Activated CD4-positive, alpha-beta T cell treated with anti-CD3 and anti-CD28 coated beads, Interleukin-2, amount 50 U/mL, for 4 hours (primary cell): ENCODE measurements around the gene QSOX2.
A peak's percentile ranks its signal among the peaks of the same experiment; 100 is the strongest.
"Not testable (repeated sequence)": the region's sequence is repeated elsewhere in the genome, so short reads cannot be mapped to it uniquely, and the experiment has no call there.

Experiments used
- DNase-seq, 2 experiments: peaks; one replicate each; pipeline ENCODE4 v3.0.0-alpha.2; 2020

Gene QSOX2

DNA sequence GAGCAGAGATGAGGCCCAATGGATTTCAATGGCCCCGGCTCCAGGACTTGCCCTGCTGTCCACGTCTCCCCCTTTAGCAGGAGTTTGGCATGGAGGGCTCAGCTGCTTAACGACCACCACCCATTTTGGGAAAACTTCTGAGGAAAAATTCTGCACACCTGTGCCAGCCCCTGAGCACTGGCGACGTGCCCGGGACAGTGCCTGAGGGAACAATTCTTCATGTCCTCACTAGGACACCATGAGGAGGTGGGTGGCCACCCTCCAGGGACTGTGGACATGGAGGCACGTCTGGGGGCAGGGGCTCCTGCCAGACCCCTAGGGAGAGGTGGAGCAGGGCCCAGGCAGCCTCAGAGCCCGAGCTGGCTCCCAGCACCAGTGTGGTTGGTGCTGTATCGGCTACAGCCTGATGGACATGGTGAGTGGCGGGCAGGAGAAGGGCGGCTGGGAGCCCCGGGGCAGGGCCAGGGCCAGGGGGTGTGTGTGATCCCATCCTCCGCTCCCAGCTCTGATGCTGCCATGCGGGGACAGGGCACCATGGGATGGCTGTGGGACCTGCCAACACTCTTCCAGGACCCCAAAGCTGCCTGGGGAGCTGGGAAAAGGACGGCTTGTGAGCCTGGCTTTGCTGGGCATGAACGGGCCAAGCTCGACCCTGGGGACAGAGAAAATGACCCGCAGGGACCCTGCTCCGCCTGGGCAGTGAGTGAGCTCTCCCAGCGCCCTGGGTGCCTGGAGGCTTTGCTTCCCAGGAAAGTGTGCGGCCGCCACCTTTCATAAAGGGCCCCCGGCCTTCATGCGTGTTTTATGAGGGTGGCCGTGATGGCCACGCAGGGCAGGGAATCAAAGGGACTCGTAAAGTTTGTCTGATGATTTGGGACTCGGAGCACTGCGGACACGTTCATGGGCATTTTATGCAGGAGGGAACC lies 3.6 kb upstream of the QSOX2 start:
- DNase-seq = no peak

DNA sequence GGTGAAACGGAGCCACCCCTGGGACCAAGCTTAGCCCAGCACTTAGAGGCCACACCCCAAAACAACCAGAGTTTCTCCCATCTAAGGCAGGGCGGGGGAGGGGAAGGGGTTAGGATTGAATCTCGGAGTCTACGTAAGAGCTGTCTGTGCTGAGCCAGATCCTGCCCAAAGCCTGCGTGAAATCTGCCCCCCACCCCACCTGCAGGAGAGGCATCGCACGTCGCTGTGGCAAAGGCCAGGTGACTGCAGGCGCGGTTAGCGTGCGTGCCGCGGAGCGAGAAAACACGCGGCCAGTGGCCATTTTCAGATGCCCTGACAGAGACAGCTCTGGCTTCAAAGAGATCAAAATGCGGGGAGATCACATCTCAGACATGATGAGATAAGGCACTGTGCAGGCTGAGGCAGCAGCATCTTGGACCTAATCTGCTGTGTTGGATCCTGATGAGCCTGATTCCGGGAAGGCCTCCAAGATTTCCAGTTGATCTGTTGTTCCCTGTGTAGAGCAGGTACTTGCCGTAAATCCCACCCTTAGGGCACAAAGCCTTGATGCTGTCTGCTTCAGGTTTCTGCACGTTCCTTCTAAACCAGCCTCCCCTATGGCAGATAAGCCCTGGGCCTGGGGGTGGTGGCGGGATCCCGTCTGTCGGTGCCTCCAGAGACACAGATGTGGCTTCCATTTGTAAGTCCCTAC lies 2.5 kb upstream of the QSOX2 start:
- DNase-seq = no peak

DNA sequence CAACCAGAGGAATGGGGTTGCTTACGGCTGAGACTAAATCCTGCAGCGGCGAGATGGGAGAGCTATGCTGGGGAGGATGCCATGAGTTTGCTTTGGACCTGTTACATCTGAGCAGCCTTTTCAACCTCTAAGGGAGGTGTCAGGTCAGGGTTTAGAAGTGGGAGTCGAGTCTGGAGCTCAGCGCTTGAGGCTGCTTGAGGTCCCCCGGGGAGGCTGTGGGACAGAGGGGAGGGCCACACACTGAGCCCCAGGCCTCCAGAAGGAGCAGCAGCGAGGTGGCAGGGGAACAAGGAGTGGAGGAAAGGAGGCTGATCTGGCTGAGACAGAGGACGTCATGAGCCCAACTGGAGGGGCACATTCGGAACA lies 1.9 kb upstream of the QSOX2 start:
- no peak for DNase-seq

DNA sequence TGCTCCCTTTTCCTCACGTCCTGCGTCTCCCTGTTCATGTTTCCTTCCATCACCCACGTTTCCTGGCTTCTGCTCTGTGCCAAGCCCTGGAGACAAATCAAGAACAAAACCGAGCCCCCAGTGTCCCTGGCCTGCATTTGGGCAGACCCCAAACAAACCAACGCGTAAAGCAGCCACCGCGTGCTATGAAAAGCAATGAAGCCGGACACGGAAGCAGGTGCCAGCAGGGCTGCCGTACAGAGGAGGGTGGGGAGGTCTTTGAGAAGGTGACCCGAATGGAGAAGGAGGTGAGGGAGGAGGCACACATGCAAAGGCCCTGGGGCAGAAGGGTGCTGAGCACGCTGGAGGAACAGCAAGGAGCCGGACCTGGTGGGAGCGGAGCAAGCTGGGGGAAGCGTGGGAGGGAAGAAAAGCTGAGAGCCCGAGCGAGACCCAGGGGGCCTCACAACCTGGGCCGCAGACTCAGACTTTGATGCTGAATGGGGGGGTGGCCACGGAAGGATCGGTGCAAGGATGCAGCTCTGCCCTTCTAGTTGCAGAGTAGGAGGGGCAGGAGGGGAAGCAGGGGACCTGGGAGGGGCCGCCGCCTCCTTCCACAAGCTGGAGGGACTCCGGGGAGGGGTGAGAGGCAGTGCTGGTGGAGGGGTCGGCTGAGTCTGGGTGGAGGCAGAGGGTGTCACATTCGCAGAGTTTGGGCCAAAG lies 1.4 kb upstream of the QSOX2 start:
- DNase-seq = no peak

DNA sequence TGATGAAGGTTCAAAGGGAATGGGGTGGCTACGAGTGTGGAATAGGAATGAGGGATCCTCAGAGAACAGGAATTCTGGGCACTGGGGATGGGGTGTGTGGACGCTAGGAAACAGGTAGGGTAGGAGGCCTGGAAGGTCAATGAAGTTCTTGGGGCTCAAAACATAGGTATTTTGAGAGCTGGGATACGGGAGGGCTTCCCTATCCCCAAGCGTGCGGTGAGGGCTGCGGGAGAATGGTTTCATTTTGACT lies 718 bp downstream of the QSOX2 start:
- DNase-seq = no peak

DNA sequence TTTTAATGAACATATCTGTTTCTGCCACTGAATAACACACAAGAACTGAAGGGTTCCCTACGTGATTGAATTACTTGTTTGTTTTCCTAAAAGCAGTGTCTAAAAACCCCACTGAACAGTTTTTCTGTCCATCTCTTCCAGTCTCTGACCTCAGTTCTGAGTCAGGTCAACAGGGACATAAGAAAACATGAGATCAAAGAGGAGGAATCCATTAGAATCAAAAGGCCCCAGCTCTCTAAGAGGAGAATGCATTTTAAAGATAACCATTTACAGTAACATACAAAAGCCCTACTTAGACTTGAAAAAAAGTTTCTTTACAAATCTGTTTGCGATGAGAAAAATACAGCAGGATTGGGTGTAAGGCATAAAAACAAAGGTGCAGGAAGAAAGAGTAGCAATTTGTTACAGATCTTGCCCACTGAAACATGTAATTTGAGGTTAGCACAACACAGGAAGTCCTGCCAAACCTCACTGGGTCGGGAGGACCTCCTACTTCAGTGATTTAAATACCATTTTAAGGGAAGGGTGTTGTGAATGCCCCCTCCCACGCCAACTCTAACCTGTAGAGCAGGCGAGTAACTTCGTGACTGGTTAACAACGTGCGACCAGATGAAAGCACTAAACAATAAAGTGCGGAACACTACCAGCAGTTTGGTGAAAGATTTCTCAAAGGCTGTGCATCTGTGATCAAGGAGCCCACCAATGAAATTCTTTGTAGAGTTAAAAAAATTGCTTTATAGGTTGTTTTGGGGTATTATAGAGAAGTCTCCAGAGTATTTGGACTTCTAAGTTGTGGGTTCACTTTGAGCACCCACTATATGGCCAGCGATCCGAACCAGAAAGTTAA lies 1.3 kb downstream of the QSOX2 start:
- DNase-seq = peak; percentile 60 to 72

DNA sequence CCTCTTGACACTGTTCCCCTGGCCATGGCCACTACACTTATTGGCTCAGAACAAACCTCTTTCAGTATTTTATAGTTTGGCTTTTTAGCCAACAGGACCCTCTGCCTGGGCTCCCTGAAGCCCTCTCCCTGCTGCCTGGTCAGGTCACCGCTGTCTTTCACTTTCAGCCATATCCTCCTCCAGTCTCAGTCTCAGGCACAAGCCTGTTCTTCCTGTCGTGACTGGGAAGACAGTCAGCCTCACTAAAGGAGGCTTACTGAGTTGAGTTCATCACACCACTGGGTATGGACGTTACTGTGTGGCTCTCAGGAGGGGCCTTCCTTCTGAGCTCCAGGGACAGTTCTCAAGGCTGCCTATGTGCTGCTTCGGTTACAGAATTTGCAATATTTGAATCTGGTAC lies 2.0 kb downstream of the QSOX2 start:
- no peak for DNase-seq

DNA sequence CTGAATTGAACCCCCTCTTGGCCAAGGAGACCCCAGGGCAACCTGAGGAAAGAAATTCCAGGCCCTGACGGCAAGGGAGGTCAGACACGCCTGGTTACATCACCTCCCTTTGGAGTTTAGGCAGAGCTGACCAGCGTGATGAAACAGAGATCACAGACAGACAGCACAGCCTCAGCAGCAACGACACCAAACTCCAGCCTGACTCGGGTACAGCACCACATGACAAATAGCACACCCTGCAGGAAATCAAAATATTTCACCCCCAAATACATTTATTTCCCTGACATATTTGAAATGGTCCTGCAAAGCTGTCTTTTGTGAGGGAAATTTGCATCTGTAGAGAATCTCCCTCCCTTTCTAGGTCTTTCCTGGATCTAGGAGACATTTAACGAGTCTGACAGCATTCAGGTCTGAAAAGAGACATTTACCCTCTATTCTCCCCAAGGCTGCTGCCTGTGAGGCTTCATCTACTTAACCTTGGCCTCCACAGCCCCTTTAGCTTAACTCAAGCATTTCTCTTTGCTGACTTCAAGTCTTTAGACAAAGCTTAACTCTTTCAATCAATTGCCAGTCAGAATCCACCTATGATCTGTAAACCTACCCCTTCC lies 2.6 kb downstream of the QSOX2 start:
- DNase-seq = no peak

DNA sequence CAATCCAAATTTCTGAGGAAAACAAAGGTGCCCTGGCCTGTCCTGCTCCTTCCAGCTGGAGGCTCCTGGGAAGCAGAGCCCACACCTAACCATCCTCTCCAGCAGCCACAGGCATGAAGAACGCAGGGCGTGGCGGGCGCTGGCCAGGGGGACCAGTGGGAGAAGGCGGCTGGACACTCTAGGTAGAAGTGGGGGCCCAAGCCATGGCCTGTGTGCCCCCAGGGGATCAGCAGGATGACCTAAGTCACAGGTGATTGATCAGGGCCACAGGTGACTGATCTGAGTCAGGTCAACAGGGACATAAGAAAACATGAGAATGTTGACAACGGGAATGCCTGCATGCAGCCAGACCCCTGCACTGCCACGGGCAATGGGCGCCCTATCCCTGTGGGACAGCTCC lies 3.4 kb downstream of the QSOX2 start:
- no peak for DNase-seq

DNA sequence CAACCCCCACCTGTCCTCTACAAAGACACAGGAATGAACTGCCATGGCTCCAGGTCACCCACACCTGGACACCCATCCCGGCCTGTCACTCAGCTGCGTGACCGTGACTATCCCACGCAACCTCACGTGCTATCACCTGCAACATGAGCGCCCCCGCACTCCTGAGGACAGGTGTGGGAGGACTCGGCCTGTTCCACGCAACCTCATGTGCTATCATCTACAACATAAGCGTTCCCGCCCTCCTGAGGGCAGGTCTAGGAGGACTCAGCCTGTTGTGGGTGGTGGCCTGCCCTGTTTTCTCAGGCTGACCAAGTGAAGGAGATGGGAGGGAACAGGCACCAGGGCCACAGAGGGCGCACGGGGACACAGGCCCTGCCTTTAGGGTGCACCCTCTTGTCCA lies 4.1 kb downstream of the QSOX2 start:
- no peak for DNase-seq

DNA sequence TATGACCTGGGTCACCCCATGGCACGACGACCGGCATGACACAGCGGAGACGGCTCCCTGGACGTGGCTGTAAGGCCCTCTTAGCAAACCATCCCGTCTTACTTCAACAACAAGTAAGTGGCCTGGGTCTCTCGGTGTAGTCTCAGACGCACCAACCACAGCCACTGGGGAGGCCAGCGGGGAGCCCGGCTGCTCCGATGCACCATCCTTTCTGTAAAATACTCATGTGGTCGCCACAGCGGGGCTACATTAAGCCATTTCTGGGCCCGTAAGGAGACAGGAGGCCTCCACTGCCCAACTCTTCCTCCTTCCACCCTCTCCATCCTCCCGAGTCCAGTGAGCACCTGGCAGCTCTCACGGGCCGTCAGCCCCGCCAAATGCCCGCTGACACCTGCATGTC lies 4.7 kb downstream of the QSOX2 start:
- DNase-seq = no peak

DNA sequence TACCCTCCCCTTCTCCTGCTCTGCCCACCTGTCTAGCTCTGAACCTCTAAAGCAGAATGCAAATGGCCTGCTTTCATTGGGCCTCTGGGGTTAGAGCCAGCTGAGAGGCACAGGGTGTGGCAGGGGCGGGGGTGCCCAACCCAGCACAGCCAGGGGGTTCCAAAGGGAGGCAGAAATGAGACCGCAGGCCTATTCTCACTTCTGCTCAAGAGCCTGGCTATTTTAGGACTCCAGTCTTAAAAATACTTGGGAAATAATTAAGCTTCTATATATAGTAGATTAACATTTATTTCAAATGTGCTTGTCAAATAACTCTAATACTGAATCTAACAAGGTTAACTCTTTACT lies 5.7 kb downstream of the QSOX2 start:
- DNase-seq = no peak

DNA sequence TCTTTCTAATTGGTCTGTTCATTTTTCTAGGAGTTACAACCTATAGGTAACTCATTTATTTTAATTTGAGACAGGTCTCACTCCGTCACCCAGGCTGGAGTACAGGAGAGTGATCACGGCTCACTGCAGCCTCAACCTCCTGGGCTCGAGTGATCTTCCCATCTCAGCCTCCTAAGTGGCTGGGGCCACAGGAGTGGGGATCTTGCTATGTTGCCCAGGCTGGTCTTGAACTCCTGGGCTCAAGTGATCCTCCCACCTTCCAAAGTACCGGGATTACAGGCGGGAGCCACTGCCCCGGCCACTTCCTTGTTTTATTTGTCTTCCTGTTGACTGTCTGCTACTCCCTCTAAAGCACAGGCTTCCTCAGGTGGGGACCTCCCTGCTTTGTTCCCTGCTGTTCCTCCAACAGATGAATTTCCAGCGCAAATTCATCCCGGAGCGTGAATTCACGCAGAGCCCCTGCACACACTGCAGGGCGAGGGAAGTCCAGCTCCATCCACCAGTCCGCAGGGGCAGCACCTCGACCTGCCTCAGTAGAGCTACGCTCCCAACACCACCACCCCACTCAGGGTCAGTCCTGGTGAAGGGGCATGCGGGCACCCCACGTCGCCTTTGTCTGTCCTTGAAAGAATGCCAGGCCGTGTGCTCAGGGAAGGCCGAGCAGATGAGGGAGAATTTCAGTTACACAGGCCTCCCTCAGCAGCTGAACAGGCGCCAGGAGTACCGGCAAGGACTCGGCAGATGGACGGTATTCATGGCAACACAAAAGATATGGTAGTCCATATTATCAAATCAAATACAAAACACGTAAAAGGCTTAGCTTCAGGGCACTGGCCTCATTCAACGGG lies 6.3 kb downstream of the QSOX2 start:
- DNase-seq = no peak

DNA sequence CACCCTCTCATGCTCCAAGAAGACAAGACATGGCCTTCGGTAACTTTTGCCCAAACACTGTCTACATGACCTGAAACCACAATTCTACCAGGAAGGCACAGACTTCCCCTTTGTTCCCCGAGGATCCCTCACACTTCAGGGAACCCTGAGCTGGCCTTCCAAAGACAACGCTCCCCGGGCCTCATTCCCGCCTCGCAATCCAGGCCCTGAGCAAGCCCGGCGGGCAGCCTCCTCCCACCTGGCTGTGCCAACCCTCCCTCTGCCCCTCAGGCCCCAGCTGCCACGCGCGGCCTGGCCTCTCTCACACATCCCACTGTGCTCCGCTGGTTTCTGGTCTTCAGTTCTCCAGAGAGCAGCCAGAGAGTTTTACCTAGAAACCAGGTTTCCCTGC lies 7.3 kb downstream of the QSOX2 start:
- DNase-seq = no peak

DNA sequence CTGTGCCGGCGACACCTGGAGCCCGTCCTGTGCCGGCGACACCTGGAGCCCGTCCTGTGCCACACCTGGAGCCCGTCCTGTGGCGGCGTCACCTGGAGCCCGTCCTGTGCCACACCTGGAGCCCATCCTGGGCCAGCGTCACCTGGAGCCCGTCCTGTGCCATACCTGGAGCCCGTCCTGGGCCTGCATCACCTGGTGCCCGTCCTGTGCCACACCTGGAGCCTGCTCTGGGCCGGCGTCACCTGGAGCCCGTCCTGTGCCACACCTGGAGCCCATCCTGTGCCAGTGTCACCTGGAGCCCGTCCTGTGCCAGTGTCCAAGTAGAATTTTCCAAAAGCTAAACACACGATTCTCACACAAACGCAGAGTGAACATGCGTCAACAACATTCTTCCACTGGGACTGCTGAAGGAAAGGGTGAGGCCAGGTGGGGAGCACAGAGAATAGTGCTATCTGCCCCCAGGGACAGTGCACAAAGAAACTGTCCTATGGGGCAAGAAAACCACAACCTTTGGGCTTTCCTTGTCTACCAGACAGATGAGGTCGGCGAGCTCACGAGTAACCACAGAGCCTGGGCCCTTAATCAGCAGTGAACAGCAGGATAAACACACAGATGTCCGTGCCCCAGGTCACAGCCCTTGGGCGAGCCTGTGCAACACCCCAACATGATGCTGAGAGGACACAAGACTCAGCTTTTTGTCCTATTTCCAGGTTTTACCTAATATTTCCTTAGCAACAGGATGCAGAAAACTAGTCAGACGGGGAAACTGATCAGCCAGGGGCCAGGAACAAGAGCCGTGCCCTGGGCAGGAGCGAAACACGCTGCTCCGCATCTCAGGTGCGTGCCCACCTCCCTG lies 7.9 kb downstream of the QSOX2 start:
- no peak for DNase-seq

DNA sequence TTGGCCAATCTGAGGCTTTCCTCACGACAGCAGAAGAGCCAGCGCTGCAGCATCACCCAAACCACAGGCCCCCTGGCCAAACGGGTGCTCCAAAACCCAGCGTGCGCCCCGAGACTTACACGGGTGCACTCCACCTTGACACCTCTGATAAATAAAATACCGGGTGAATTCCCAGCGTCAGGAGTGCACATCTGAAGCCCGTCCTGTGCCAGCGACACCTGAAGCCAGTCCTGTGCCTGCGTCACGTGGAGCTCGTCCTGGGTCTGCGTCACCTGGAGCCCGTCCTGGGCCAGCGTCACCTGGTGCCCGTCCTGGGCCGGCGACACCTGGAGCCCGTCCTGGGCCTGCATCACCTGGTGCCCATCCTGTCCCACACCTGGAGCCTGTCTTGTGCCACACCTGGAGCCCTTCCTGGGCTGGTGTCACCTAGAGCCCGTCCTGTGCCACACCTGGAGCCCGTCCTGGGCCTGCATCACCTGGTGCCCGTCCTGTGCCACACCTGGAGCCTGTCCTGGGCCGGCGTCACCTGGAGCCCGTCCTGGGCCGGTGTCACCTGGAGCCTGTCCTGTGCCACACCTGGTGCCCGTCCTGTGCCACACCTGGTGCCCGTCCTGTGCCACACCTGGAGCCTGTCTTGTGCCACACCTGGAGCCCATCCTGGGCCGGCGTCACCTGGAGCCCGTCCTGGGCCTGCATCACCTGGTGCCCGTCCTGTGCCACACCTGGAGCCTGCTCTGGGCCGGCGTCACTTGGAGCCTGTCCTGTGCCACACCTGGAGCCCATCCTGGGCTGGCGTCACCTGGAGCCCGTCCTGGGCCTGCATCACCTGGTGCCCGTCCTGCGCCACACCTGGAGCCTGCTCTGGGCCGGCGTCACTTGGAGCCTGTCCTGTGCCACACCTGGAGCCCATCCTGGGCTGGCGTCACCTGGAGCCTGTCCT lies 8.9 kb downstream of the QSOX2 start:
- not testable (repeated sequence) for DNase-seq

DNA sequence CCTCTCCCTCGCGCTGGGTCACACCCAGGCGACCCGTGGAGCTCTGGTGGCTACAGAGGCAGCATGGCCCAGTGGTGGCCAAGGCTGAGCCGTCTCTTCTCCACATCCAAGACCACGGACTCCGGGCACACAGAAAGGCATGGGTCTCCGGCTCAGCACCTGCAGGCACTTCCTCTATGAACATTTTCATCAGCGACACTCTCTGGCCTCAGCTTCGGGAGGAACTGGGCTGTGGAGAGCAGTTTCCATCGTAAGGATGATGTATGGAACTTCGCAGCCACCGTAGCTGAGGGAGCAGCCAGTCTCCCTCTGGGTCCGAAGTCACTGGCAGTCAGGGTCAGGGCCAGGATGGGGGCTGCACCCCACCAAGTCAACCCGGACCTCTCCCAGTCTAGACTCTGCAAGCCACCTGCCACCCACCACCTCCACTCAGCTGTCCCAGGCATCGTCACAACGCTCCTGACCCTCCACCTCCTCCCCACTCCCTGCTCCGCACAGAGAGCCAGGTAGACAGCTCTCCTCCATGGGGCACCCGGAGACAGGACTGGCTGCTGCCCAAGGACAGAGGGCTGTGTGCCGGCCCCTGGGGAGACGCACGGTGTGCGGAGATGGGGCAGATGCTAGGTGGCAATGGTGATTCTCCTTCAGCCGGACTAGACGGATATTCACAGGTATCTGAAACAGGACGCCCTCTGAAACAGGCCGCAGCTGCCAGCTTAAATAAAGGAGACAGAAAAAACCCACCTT lies 9.7 kb downstream of the QSOX2 start:
- no peak for DNase-seq

DNA sequence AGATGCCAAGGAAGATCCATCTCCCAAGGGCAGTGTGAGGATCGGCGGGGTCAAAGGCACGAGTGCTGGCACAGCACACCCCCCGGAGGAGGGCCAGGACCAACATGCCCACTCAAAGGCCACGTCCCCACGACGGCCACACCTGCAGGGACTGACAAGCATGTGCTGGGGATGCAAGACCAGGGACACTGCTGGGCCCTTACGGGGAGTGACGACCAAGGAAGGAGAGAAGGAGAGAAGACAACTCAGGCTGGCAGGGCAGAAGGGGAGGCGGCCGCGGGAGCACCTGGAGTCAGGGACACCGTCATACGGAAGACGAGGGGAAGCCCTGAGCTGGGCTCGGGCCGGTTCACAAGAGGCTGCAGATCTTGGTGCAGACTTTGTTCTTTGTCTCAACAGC lies 10.4 kb downstream of the QSOX2 start:
- DNase-seq = no peak

DNA sequence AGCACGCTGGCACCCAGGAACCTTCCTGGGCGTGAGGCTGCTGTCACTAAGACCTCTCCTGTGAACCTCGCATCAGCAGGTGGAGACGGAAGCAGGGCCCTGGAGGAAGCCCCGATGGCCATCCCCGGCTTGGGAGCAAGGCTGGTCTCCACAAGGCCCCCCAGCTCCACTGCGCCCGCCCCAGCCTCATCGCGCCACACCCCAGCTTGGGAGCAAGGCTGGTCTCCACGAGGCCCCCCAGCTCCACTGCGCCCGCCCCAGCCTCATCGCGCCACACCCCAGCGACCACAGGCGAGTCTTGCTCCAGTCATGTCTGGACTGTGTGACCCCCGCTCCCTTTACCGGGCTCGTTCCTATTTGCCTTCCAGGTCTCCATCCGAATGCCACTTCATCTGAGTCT lies 11.0 kb downstream of the QSOX2 start:
- DNase-seq = no peak
